HG03521 (cell line): Measurements from ENCODE around the gene MRPL28.
"Not testable (repeated sequence)": the region's sequence is repeated elsewhere in the genome, so short reads cannot be mapped to it uniquely, and the experiment has no call there.

ENCODE experiments used
- ATAC-seq: cut with Tn5 transposase; IDR thresholded peaks from one replicate; pipeline ENCODE4 v1.9.1; 2021; ENCODE audit warnings: mild to moderate bottlenecking, moderate library complexity; ENCODE audit not compliant: unreplicated experiment

MRPL28 gene

DNA sequence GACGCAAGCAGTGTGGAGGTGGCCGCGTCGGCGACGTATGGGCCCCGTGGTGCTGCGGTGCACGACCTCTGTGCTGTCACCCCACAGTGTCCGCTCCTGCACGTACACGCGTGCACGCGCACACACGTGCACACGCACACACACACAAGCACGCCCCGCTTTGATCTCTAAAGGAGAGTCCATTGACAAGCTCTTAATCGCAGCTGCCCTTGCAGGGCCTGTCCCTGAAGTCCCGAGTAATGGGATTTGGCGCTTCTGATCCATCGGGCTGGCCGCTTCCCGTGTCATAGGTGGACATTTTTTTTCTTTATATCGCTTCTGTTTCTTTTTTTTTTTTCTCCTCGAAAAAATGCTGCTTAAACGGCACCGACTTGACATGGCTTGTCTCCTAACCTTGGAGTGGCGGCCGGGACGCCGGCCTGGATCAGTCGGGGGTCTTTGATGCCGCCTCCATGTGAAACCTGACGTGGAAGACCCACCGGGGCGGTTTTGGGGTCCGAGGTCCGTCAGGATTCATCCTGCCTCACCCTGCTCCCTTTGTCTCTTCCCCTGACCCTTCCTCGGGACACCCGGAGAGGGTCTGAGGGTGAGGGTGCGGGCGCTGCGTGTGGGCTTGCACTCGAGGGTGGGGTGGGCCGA, 9.5 kb downstream of the MRPL28 start:
- no peak for ATAC-seq

DNA sequence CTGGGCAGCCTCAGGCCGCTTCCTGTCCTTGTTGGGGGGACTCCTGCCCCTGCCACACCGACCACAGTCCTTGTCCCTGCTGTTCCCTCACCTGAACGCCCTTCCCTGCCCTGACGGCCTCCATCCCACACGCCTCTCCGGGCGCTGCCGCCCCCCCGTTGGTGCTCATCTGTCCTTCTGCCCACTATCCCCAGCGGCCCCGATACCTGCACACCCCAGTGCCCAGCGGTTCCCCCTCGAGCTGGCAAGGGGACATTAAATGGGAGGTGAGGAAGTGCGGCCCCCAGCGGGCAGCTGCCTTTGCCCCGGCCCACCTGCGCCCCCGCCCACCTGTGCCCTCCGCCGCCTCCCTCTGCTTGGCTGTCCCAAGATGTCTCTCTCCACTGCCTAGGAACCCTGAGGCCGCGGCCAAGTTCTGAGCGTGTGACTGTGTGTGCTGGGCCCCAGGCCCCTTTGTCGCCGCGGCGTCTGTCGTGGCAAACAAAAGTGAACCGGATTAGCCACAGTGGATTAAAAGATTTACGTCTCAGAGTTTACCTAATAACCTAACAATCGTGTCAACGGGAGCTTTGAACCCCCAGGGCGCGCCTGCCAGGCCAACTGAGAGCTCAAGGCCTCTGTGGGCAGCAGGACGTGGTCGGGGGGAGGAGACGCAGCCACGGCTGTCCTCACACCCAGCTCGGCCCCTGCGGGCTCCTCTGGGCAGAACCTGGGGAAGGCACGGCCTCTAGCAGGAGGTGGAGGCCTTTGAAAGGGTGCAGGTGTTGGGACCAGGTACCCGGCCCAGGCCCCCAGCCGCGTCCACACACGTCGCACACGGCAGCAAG, 10.3 kb downstream of the MRPL28 start:
- no peak for ATAC-seq

- ATAC-seq: no peak
Observed at GRCh38 chr16:359067-359763, 11.1 kb downstream of the MRPL28 start.

DNA sequence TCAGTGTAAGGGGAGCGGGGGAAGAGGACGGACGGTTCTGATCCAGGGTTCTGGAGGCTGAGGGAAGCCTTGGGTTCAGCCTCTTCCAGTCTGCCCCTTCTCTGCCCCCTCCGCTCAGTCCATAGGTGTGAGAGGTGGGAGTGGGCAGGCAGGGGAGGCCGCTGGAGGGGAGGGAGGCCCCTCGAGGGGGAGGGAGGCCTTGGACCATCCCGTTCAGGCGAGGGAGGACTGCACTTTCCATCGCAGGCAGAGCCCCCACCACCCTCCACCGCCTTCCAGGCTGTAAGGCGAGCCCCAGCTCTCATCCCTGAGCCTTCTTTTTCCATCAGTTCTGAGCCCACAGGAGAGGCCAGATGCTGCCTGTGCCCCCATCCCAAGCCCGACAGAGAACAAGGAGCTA, 13.6 kb downstream of the MRPL28 start:
- ATAC-seq: no peak

- ATAC-seq: no peak
Observed at GRCh38 chr16:354971-355461, 15.3 kb downstream of the MRPL28 start.

- ATAC-seq: no peak
Observed at GRCh38 chr16:354291-354881, 16.0 kb downstream of the MRPL28 start.

- no peak for ATAC-seq
Observed at GRCh38 chr16:353404-354290, 16.7 kb downstream of the MRPL28 start.

DNA sequence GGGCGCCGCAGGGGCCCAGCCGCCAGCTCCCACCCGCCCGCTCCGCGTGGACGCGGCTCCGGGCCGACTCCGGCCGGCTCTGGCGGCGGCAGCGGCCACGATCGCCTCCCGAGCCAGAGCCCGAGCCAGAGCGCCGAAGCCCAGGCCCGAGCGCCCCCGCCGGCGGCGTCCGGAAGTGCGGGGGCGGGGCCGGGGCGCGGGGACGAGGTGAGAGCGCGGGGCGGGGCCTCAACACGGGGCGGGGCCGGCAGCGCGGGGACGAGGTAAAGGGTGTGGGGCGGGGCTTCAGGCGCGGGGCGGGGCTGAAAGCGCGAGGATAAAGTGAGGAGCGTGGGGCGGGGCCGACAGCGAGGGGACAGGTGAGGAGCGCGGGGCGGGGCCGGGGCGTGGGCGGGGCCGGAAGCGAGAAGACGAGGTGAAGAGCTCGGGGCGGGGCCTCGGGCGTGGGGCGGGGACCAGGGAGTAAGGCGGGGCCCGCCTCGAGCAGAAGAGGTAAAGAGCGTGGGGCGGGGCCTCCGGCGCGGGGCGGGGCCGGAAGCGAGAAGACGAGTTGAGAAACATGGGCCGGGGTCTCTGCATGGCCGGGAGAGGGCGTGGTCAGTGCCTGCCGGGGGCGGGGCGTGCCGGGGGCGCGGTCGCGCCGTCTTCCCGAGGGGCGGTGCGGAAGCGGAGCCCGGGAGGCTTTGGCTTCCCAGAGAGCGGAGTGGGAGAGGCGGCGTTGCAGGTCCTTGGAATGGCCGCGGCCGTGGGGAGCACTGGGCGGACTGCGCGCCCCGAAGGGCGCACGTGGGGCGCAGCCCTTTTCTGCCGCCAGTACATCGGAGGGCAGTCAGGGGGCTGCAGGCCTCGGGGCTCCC, 17.6 kb downstream of the MRPL28 start, which contains the start of gene AXIN1:
TSS of gene AXIN1 (minus strand) at position 177 of the 857 bp plus-strand sequence. CDS start 5,698 bp downstream, outside the sequence.
- peak; percentile 64 for ATAC-seq

GRCh38 chr16:351804-352520, 18.4 kb downstream of the MRPL28 start:
- peak; percentile 27 for ATAC-seq

DNA sequence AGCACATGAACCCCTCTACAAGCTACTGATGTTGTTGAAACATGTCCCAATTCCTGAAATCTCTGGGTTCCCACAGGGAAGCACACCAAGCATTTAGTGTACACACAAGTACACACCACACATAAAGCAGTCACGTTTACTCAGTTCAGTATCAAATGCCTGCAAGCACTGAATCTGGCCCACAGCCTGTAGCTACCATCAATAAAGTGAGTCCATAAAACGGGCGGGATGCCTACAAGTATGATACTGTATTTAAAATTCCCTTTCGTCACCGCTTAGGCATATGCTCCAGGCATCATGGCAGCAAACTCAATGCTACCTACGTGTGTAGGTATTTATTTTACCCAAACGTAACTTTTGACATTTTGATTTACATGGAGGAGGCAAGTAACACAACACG, 20.1 kb downstream of the MRPL28 start:
- no peak for ATAC-seq

GRCh38 chr16:349211-349610, 21.1 kb downstream of the MRPL28 start:
- ATAC-seq: no peak

GRCh38 chr16:348495-348894, 21.8 kb downstream of the MRPL28 start:
- ATAC-seq: not testable (repeated sequence)

DNA sequence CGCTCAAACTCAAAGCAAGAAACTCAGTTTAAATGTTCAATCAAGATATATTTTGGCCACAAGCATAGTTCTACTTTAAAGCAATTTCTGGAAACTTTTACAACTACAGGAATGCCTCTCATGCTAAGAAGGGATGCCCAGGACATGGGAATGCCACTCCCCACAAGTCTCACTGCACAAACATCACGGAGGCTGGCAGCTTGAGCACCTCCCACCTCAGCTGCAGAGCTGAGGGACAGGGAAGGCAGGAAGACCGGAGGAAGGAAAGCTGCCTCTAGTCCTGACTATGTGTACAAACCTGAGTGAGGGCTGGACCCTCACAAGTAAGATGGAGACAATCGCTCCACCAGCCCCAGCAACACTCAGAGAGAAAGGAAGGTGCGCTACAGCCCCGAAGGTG, 23.1 kb downstream of the MRPL28 start:
- ATAC-seq: no peak

DNA sequence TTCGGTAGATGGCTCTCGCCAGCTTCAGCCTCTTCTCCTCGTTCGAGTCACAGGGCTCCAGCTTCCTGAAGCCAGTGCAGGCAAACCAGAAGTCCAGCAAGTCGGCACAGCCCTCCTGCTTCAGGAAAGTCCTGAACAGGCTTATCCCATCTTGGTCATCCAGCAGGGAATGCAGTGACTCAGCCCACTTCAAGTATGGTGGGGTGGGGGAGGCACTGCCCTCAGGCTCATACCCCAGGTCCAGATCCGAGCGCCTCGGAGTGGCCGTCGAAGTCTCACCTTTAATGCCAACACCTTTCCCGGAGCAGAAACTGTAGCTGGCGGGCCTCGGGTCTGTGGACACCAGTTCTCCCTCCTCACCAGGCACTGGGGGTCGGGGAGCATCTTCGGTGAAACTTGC, 23.8 kb downstream of the MRPL28 start:
- ATAC-seq: no peak

GRCh38 chr16:345772-346171, 24.6 kb downstream of the MRPL28 start:
- no peak for ATAC-seq

DNA sequence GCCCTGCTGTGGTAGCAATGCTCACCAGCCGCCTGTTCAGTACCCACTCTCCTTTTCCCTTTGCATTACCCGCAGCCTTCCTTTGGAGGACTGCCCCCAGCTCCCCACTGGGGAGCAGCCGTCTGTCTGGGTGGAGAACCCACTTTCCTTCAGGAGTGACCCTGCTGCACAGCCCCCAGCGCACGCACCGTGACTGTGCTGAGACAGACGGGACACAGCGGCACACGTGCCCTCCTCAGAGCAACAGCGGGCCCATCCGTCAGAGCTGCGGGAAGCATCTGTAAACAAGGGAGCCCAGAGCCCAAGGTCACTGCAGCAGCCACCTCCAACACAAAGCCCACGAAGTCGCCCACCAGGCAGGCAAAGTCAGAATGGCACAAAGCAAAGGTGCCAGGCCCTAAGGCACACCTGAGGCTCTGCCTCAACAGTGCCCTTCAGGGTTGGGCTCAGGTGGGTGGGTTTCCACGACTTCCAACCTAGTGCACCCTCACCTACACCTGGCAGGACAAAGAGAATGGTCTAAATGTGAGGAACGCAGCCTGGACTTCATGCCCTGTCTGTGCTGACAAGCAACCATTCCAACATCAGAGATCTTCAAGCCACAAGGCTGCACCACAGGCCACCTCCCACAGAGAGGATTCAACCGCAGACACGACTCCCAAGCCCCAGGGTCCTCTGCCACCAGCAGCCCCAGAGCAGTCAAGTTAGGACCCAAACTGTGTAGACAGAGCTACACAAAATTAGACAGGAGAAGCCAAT, 27.7 kb downstream of the MRPL28 start:
- no peak for ATAC-seq

DNA sequence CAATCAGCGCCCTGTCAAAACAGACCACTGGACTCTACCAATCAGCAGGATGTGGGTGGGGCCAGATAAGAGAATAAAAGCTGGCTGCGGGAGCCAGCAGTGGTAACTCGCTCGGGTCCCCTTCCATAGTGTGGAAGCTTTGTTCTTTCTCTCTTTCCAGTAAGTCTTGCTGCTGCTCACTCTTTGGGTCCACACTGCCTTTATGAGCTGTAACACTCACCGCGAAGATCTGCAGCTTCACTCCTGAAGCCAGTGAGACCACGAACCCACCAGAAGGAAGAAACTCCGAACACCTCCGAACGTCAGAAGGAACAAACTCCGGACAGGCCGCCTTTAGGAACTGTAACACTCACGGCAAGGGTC, 28.4 kb downstream of the MRPL28 start:
- not testable (repeated sequence) for ATAC-seq
